ENCODE measurements around the gene ACP7.
A peak's percentile ranks its signal among the peaks of the same experiment; 100 is the strongest.
"Not testable (repeated sequence)": the region's sequence is repeated elsewhere in the genome, so short reads cannot be mapped to it uniquely, and the experiment has no call there.

Gene ACP7
- 0 reads per million in 3 experiments for total RNA-seq

- DNase-seq = peak; percentile 12
Measured at GRCh38 chr19:39083983-39084731, at the start of gene ACP7. ACP7 (plus strand) TSS chr19:39084368; CDS start chr19:39085270, 902 bp downstream.

GRCh38 chr19:39036581-39036980, 47.6 kb upstream of the ACP7 start:
- no peak for DNase-seq

- no peak for DNase-seq
Measured at GRCh38 chr19:39037194-39037593, 47.0 kb upstream of the ACP7 start.

- no peak for DNase-seq
Measured at GRCh38 chr19:39038098-39038497, 46.1 kb upstream of the ACP7 start.

- DNase-seq = no peak
Measured at GRCh38 chr19:39045506-39045905, 38.7 kb upstream of the ACP7 start.

GRCh38 chr19:39046037-39046821, 37.9 kb upstream of the ACP7 start:
- no peak for DNase-seq

GRCh38 chr19:39047073-39047472, 37.1 kb upstream of the ACP7 start:
- no peak for DNase-seq

- DNase-seq = peak; percentile 60
Measured at GRCh38 chr19:39052243-39052746, 31.9 kb upstream of the ACP7 start.

GRCh38 chr19:39052846-39053245, 31.3 kb upstream of the ACP7 start:
- no peak for DNase-seq

GRCh38 chr19:39053276-39054090, 30.7 kb upstream of the ACP7 start:
- DNase-seq = no peak

- no peak for DNase-seq
Measured at GRCh38 chr19:39054091-39054470, 30.1 kb upstream of the ACP7 start.

- no peak for DNase-seq
Measured at GRCh38 chr19:39057615-39058014, 26.6 kb upstream of the ACP7 start.

- DNase-seq = no peak
Measured at GRCh38 chr19:39059302-39059701, 24.9 kb upstream of the ACP7 start.

GRCh38 chr19:39060171-39060570, 24.0 kb upstream of the ACP7 start:
- no peak for DNase-seq

GRCh38 chr19:39064405-39064804, 19.8 kb upstream of the ACP7 start:
- no peak for DNase-seq

GRCh38 chr19:39065928-39066327, 18.2 kb upstream of the ACP7 start:
- DNase-seq = no peak

- no peak for DNase-seq
Measured at GRCh38 chr19:39067104-39067503, 17.1 kb upstream of the ACP7 start.

- DNase-seq = not testable (repeated sequence)
Measured at GRCh38 chr19:39068259-39068658, 15.9 kb upstream of the ACP7 start.

- no peak for DNase-seq
Measured at GRCh38 chr19:39070888-39071287, 13.3 kb upstream of the ACP7 start.

GRCh38 chr19:39074205-39074692, 9.9 kb upstream of the ACP7 start:
- no peak for DNase-seq

GRCh38 chr19:39074942-39075341, 9.2 kb upstream of the ACP7 start:
- DNase-seq = no peak

GRCh38 chr19:39077323-39077722, 6.8 kb upstream of the ACP7 start:
- DNase-seq = no peak
